Cardiac muscle cell (in vitro differentiated cells and primary cell): ENCODE data around the gene C1R. TPM values are rescaled to one million over a fixed set of nuclear protein-coding genes. Genes with fewer than 3 reads are reported as not detected.
"Not testable (repeated sequence)": the region's sequence is repeated elsewhere in the genome, so short reads cannot be mapped to it uniquely, and the experiment has no call there.

Source experiments
- DNase-seq, 2 donors: peaks; one replicate each; pipeline versions ENCODE4 v3.0.0 to v3.0.0-alpha.2; 2010 to 2017; ENCODE audit warnings: low read depth in 1 of 2, low spot score in 1 of 2
- H3K27ac ChIP-seq: fragments of 200-600 bp; sonication (generic); 2 replicates; pipeline ENCODE4 v1.5.1; 2016
- H3K27me3 ChIP-seq: fragments of 200-600 bp; sonication (generic); 2 replicates; pipeline ENCODE4 v1.6.0; 2016; ENCODE audit warnings: control low read depth
- H3K36me3 ChIP-seq: fragments of 200-600 bp; sonication (generic); 2 replicates; pipeline ENCODE4 v1.5.1; 2016; ENCODE audit warnings: control low read depth
- H3K4me1 ChIP-seq: fragments of 200-600 bp; sonication (generic); 2 replicates; pipeline ENCODE4 v1.8.1; 2017; ENCODE audit warnings: low read depth, mild to moderate bottlenecking, mixed run types
- H3K4me3 ChIP-seq: fragments of 200-600 bp; sonication (generic); 2 replicates; pipeline ENCODE4 v1.5.1; 2016; ENCODE audit warnings: mild to moderate bottlenecking
- H3K9me3 ChIP-seq: fragments of 200-600 bp; sonication (generic); 2 replicates; pipeline ENCODE4 v1.5.1; 2017; ENCODE audit warnings: low read depth, mild to moderate bottlenecking, control low read depth
- CTCF ChIP-seq: IDR thresholded peaks from 2 replicates; pipeline ENCODE4 v1.5.1; 2012; ENCODE audit warnings: low read depth, mild to moderate bottlenecking, low read length
- polyA plus RNA-seq: library from polyadenylated mRNA; unstranded; fragments of >200 nt; fragmentation: Nextera tagmentation; extraction: Ambion mirVana; gene quantifications from 2 replicates; pipeline ENCODE4 v1.2.1, GENCODE V29; 2016
- total RNA-seq: library from RNA; depleted of rRNA; stranded (reverse); fragments of >200 nt; gene quantifications from 2 replicates; pipeline ENCODE4 v1.2.3, GENCODE V29; 2016

Gene C1R
- total and polyA plus RNA-seq, 2 experiments from 2014 or later = 1.5 to 2.4 TPM

DNA sequence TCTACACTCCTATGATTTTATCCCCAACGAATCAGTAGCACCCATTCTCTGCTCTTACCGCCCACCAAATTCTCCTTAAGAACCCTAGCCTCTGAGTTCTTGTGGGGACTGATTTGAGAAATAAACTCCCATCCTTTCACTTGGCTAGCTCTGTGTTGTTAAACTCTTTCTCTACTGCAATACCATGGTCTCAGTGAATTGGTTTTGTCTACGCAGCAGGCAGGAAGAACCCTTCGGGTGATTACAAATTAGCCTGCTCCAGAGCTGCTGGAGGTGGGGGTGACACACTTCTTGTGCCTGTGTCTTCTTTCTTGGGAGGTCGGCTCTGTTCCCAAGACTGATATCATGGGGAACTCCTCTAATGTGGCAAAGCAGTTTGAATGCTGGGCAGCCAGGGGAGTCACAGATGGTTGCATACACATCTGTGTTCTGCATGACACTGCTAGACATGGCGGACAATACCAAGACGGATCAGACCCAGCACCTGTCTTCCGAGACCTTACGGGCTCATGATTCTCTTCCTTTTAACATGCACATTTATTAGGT is 33.3 kb downstream of the C1R start:
- Histone ChIP-seq H3K9me3 (no peaks in the 10 kb centered on the region), H3K4me1 (peaks cover 3% of the 10 kb centered on the region), H3K4me3 (no peak overlapping the region), H3K36me3 (no peaks in the 10 kb centered on the region), H3K27me3 (no peaks in the 10 kb centered on the region), H3K27ac (no peak overlapping the region)
- no peak for TF ChIP-seq CTCF
- no peak for DNase-seq

DNA sequence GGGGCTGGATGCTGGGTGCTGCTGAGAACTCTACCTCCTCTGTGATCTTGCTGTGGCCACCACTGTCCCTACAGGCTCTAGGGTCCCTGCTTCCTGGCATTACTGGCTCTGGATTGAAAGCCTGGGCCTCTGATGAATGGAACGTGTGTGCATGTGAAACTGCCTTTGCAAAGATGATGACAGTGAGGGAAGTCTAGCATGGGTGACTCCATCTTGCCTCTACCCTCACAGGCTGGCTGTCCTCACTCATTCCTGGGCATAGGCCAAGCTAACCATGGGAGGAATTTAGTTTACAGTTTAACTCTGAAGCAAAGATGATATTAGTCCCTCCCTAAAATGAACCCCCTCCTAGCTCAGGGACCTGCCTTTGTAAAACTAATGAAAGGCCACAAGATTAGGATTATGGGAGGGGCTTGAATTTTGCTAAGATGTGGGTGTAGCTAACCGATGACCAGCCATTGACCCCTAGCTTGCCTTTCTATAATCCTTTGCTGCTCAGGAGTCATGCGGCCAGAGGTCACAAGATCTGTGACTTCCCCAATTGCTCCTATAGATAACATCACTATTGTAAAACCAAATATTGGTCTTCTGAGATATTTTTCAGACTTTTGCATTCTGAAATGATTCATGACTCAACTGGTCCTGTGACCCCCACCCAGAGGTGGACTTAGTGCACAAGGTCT is 33.9 kb downstream of the C1R start:
- no peak for TF ChIP-seq CTCF
- no peaks in the 10 kb centered on the region for H3K27me3 ChIP-seq
- H3K9me3 ChIP-seq = no peaks in the 10 kb centered on the region
- no peak for DNase-seq
- H3K27ac ChIP-seq = no peak overlapping the region
- H3K4me1 ChIP-seq = peaks cover 3% of the 10 kb centered on the region
- H3K4me3 ChIP-seq = no peak overlapping the region
- no peaks in the 10 kb centered on the region for H3K36me3 ChIP-seq

GRCh38 chr12:7055736-7056135 is 36.5 kb downstream of the C1R start:
- not testable (repeated sequence) for H3K9me3 ChIP-seq, H3K4me3 ChIP-seq, H3K4me1 ChIP-seq, DNase-seq, H3K36me3 ChIP-seq, H3K27ac ChIP-seq, H3K27me3 ChIP-seq

GRCh38 chr12:7054925-7055324 is 37.3 kb downstream of the C1R start:
- Histone ChIP-seq H3K4me1 (no peaks in the 10 kb centered on the region), H3K4me3 (no peak overlapping the region), H3K36me3 (no peaks in the 10 kb centered on the region), H3K27ac (no peak overlapping the region), H3K9me3 (no peaks in the 10 kb centered on the region), H3K27me3 (no peaks in the 10 kb centered on the region)
- no peak for DNase-seq
- TF ChIP-seq CTCF = no peak

- not testable (repeated sequence) for H3K36me3 ChIP-seq, H3K27me3 ChIP-seq, H3K27ac ChIP-seq, H3K4me3 ChIP-seq, DNase-seq, H3K9me3 ChIP-seq, H3K4me1 ChIP-seq
Measured at GRCh38 chr12:7049973-7050372, 42.3 kb downstream of the C1R start.

DNA sequence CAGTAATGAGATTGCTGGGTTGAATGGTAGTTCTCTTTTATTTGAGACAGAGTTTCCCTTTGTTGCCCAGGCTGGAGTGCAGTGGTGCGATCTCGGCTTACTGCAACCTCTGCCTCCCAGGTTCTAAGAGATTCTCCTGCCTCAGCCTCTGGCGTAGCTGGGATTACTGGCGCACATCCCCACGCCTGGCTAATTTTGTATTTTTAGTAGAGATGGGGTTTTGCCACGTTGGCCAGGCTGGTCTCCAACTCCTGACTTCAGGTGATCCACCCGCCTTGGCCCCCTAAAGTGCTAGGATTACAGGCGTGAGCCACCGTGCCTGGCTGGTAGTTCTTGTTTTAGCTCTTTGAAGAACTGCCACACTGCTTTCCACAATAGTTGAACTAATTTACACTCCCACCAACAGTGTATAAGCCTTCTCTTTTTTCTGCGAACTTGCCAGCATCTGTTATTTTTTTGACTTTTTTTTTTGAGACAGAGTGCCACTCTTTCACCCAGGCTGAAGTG is 42.7 kb downstream of the C1R start:
- H3K27ac ChIP-seq, H3K4me1 ChIP-seq, H3K27me3 ChIP-seq, H3K36me3 ChIP-seq, DNase-seq, H3K9me3 ChIP-seq, H3K4me3 ChIP-seq: not testable (repeated sequence)

DNA sequence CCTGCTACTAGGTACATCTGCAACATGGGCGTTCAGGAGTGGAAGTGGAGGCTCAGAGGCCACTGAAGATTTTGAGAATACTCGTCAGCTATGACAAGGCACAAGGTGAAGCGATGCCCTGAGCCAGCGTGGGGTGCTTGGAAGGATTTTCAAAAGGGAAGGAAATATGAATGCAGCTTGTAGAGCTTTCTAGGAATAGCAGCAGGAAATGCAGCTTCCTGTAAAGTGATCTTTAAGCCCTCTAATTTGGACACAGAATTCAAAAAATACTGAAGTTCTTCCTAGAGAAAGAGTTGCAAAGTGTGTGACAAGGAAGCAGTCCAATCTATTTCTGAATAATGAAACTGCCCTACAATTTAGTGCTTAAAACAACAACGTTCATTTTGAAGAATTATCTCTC is 44.9 kb downstream of the C1R start:
- no peaks in the 10 kb centered on the region for H3K9me3 ChIP-seq
- TF ChIP-seq CTCF = no peak
- H3K4me3 ChIP-seq = no peak overlapping the region
- H3K4me1 ChIP-seq = no peaks in the 10 kb centered on the region
- H3K36me3 ChIP-seq = no peaks in the 10 kb centered on the region
- DNase-seq = no peak
- no peaks in the 10 kb centered on the region for H3K27me3 ChIP-seq
- no peak overlapping the region for H3K27ac ChIP-seq
